Measurements from ENCODE around the gene SSTR3.

DNA sequence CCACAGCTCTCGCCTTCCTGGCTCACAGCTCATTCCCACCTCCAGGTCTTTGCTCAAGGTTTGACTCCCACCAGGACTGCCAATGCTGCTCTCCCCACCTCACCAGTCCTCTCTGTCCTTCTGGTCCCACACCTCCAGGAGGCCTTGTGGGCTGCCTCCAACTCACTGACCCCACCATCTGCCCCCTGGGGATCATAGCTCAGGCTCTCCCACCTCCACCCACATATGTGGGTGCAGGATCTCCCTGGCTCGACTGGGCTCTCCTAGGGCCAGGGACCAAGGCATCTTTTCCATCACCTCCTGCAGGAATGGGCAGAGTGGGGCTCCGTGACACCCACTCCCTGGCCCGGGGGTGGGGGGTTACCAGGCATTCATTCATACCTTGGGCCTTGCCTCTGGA is 13.8 kb upstream of the SSTR3 start:
- TF ChIP-seq NFXL1 (CRISPR knock-in tag; IDR thresholded peaks at IDR 0.05) (no peak), ZNF77 (CRISPR knock-in tag; IDR thresholded peaks at IDR 0.05) (no peak), YY1 (IDR thresholded peaks at IDR 0.05; ENCODE audit: borderline replicate concordance in 1 of 3, control insufficient read depth in 1 of 3, extremely low read depth in 1 of 3, insufficient read depth in 3 of 3, insufficient read length in 1 of 3, insufficient replicate concordance in 2 of 3, low read depth in 1 of 3, low read length in 2 of 3) (no peak), EZH2 (IDR thresholded peaks at IDR 0.05; ENCODE audit: borderline replicate concordance, low read depth, low read length) (no peak), POU5F1 (IDR thresholded peaks at IDR 0.05; ENCODE audit: borderline replicate concordance, low read depth, low read length, partially characterized antibody) (no peak), RERE (CRISPR knock-in tag; IDR thresholded peaks at IDR 0.05; ENCODE audit: borderline replicate concordance) (no peak), SRSF7 (optimal IDR thresholded peaks at IDR 0.05; ENCODE audit: low read depth, low read length) (no peak), GTF2F1 (IDR thresholded peaks at IDR 0.05; ENCODE audit: low read depth, low read length) (no peak), PHTF2 (CRISPR knock-in tag; IDR thresholded peaks at IDR 0.05) (no peak), TGIF2 (CRISPR knock-in tag; IDR thresholded peaks at IDR 0.05) (no peak), KDM5B (IDR thresholded peaks at IDR 0.05; ENCODE audit: insufficient replicate concordance, low read depth, low read length) (no peak)
- TF ChIP-seq, protein P1, sequence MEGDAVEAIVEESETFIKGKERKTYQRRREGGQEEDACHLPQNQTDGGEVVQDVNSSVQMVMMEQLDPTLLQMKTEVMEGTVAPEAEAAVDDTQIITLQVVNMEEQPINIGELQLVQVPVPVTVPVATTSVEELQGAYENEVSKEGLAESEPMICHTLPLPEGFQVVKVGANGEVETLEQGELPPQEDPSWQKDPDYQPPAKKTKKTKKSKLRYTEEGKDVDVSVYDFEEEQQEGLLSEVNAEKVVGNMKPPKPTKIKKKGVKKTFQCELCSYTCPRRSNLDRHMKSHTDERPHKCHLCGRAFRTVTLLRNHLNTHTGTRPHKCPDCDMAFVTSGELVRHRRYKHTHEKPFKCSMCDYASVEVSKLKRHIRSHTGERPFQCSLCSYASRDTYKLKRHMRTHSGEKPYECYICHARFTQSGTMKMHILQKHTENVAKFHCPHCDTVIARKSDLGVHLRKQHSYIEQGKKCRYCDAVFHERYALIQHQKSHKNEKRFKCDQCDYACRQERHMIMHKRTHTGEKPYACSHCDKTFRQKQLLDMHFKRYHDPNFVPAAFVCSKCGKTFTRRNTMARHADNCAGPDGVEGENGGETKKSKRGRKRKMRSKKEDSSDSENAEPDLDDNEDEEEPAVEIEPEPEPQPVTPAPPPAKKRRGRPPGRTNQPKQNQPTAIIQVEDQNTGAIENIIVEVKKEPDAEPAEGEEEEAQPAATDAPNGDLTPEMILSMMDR (IDR thresholded peaks at IDR 0.05 in 2 of 3, conservative IDR thresholded peaks at IDR 0.05 in 1 of 3; ENCODE audit: insufficient read depth in 2 of 3, low read depth in 1 of 3, low read length in 3 of 3) = no peak
- TF ChIP-seq, protein P2, sequence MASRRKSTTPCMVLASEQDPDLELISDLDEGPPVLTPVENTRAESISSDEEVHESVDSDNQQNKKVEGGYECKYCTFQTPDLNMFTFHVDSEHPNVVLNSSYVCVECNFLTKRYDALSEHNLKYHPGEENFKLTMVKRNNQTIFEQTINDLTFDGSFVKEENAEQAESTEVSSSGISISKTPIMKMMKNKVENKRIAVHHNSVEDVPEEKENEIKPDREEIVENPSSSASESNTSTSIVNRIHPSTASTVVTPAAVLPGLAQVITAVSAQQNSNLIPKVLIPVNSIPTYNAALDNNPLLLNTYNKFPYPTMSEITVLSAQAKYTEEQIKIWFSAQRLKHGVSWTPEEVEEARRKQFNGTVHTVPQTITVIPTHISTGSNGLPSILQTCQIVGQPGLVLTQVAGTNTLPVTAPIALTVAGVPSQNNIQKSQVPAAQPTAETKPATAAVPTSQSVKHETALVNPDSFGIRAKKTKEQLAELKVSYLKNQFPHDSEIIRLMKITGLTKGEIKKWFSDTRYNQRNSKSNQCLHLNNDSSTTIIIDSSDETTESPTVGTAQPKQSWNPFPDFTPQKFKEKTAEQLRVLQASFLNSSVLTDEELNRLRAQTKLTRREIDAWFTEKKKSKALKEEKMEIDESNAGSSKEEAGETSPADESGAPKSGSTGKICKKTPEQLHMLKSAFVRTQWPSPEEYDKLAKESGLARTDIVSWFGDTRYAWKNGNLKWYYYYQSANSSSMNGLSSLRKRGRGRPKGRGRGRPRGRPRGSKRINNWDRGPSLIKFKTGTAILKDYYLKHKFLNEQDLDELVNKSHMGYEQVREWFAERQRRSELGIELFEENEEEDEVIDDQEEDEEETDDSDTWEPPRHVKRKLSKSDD (conservative IDR thresholded peaks at IDR 0.05; ENCODE audit: low read length) = no peak
- TF ChIP-seq, protein P3, sequence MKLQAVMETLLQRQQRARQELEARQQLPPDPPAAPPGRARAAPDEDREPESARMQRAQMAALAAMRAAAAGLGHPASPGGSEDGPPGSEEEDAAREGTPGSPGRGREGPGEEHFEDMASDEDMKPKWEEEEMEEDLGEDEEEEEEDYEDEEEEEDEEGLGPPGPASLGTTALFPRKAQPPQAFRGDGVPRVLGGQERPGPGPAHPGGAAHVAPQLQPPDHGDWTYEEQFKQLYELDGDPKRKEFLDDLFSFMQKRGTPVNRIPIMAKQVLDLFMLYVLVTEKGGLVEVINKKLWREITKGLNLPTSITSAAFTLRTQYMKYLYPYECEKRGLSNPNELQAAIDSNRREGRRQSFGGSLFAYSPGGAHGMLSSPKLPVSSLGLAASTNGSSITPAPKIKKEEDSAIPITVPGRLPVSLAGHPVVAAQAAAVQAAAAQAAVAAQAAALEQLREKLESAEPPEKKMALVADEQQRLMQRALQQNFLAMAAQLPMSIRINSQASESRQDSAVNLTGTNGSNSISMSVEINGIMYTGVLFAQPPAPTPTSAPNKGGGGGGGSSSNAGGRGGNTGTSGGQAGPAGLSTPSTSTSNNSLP (IDR thresholded peaks at IDR 0.05; ENCODE audit: borderline replicate concordance, low read depth, low read length) = no peak

Data from K562 (cell line).